Lower leg skin (tissue), 4 donors: Measurements from ENCODE around the gene GATA5. TPM values are rescaled to one million over a fixed set of nuclear protein-coding genes. Genes with fewer than 3 reads are reported as not detected.

Experiments
- DNase-seq, 2 donors: peaks; one replicate each; pipeline ENCODE4 v3.0.0-alpha.2; 2019; ENCODE audit warnings: low spot score in 2 of 2
- H3K4me3 ChIP-seq: fragments of 200-600 bp; sonication (generic); 2 replicates; pipeline ENCODE4 v1.5.1; 2017; ENCODE audit warnings: mild to moderate bottlenecking, low read depth; ENCODE audit not compliant: poor library complexity, severe bottlenecking
- POLR2A ChIP-seq, 2 donors: fragments of 450-650 bp; IDR thresholded peaks; one replicate each; pipeline ENCODE4 v1.6.1; 2016 to 2017; ENCODE audit warnings: antibody characterized with exemption in 2 of 2, mild to moderate bottlenecking in 1 of 2, moderate library complexity in 1 of 2
- WGBS, 2 donors: methylation state at CpG; one replicate each; pipeline ENCODE4 v1.1.5; 2018; 5-methylcytosine and 5-hydroxymethylcytosine counted together
- intact Hi-C: fragments of 100-400 bp; cut with DNase I; formaldehyde crosslinking; loops from one replicate; pipeline ENCODE4 v1.15.0; 2023; ENCODE audit warnings: low total_unique reads
- total RNA-seq, 4 donors: library from RNA; depleted of rRNA; stranded (reverse); fragments of >200 nt; gene quantifications; one replicate each; pipeline ENCODE4 v1.1.0, GENCODE V29; 2016
- TF ChIP-seq, protein P1 (sequence below), 3 donors: fragments of 450-650 bp; IDR thresholded peaks; one replicate each; pipeline ENCODE4 v1.5.1; 2016; ENCODE audit warnings: antibody characterized with exemption in 3 of 3, mild to moderate bottlenecking in 3 of 3, moderate library complexity in 2 of 3

The GATA5 gene
- total RNA-seq, 4 donors from 2014 or later: 1.1 to 2.4 (median 1.6) TPM; not detected in 1

DNA sequence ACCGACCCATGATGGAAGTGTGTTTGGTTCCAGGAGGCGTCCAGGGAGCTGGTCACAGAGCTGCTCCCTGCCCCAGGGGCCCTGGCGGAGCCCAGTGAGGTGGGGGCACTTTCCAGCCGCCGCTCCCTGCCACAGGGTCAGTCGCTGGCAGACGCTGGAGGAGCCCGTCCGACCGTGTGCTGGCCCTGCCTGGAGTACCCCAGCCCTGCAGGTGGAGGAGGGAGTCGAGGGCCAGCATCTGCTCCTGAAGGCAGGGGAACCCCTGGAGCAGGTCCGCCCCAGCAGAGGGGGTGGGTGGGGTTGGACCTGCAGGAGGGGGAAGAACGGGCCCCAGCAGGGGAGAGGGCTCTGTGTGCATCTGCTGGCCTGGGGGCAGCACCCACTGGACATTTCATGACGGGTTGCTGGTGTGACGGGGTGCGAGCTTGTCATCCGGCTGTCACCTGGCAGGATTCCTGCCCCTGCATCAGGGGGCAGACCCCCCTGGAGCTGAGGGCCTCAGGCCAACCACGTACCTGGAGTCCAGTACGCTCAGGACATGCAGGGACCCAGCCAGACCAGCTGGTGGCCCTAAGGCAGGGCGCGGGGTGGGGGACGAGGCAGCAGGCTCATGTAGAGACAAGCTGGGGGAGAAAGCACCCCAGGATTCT lies 32.3 kb upstream of the GATA5 start:
- WGBS, 2 donors: 73 to 83% methylated on average over 15 to 22 of the region's 22 CpGs
- intact Hi-C loops: no loop called here
- no peak for DNase-seq
- H3K4me3 ChIP-seq: no peak overlapping the region
- TF ChIP-seq, protein P1, sequence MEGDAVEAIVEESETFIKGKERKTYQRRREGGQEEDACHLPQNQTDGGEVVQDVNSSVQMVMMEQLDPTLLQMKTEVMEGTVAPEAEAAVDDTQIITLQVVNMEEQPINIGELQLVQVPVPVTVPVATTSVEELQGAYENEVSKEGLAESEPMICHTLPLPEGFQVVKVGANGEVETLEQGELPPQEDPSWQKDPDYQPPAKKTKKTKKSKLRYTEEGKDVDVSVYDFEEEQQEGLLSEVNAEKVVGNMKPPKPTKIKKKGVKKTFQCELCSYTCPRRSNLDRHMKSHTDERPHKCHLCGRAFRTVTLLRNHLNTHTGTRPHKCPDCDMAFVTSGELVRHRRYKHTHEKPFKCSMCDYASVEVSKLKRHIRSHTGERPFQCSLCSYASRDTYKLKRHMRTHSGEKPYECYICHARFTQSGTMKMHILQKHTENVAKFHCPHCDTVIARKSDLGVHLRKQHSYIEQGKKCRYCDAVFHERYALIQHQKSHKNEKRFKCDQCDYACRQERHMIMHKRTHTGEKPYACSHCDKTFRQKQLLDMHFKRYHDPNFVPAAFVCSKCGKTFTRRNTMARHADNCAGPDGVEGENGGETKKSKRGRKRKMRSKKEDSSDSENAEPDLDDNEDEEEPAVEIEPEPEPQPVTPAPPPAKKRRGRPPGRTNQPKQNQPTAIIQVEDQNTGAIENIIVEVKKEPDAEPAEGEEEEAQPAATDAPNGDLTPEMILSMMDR (IDR thresholded peaks at IDR 0.05): no peak
- no peak for TF ChIP-seq POLR2A (IDR thresholded peaks at IDR 0.05)

DNA sequence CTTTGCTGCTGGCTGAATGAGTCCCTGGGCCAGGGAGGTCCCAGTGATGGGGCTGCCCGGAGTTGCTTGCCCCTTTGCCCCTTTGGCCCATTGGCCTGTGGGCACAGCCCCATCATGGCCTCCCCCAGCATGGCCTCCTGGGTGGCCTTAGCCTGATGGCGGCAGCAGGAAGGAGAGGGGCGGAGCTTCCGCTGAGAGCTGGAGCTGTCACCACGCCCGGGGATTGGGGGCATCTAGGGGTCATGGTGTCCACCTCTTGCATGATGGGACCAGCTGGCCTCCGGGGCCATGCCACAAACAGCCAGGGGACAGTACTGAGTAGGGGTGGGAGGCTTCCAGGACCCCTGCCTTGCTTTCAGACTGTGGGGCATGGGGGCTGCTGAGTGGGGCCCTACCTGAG lies 31.5 kb upstream of the GATA5 start:
- intact Hi-C loops: no loop called here
- TF ChIP-seq POLR2A (IDR thresholded peaks at IDR 0.05): no peak
- TF ChIP-seq, protein P1 (IDR thresholded peaks at IDR 0.05): no peak
- DNase-seq: no peak
- WGBS, 2 donors: 58 to 66% methylated on average over 7 of the region's 7 CpGs
- no peak overlapping the region for H3K4me3 ChIP-seq

GRCh38 chr20:62506791-62507190 lies 31.0 kb upstream of the GATA5 start:
- intact Hi-C loops: no loop called here
- WGBS, 2 donors: 90 to 92% methylated on average over 16 of the region's 16 CpGs

DNA sequence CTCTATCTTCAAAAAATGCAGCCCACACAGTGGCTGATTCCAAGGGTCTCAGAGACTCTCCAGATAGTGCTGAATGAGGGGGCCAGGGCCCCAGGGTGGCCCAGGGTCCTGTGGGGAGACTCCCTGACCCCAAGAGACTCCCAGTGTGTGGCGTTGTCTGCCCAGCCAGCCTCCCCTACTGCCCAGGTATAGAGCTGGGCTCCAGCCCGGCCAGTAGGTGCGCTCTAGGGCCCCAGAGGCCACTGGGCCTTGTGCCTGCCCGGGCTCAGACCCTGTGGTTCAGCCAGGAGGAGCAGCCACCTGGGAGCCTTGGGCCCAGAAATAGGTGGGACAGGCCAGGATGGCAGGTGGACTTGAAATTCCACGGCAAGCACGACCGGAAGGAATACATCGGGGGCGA lies 30.3 kb upstream of the GATA5 start:
- no peak for TF ChIP-seq POLR2A (IDR thresholded peaks at IDR 0.05)
- TF ChIP-seq, protein P1 (IDR thresholded peaks at IDR 0.05): no peak
- WGBS, 2 donors: 71 to 77% methylated on average over 7 to 9 of the region's 9 CpGs
- no peak overlapping the region for H3K4me3 ChIP-seq
- intact Hi-C loops: no loop called here
- no peak for DNase-seq

More at GRCh38 chr20:62506791-62507190, 31.0 kb upstream of the GATA5 start:
- TF ChIP-seq, protein P1 (IDR thresholded peaks at IDR 0.05): no peak
- no peak for TF ChIP-seq POLR2A (IDR thresholded peaks at IDR 0.05)
- no peak for DNase-seq
- H3K4me3 ChIP-seq: no peak overlapping the region

- intact Hi-C loops: no loop called here
- whole genome bisulfite sequencing, 2 donors: 76 to 88% methylated on average over 21 to 24 of the region's 24 CpGs
- no peak overlapping the region for H3K4me3 ChIP-seq
- DNase-seq: no peak
- no peak for TF ChIP-seq POLR2A (IDR thresholded peaks at IDR 0.05)
- TF ChIP-seq, protein P1 (IDR thresholded peaks at IDR 0.05): no peak
Observed at GRCh38 chr20:62505337-62506045, 29.7 kb upstream of the GATA5 start.
